Left ventricle myocardium superior (tissue), 1 donor: ENCODE measurements around the gene CPEB3. TPM values are rescaled to one million over a fixed set of nuclear protein-coding genes. Genes with fewer than 3 reads are reported as not detected.
"Not testable (repeated sequence)": the region's sequence is repeated elsewhere in the genome, so short reads cannot be mapped to it uniquely, and the experiment has no call there.

Experiments
- ATAC-seq: fragments of 200-7000 bp; cut with Tn5 transposase; one replicate; pipeline ENCODE4 v1.9.1; 2020; ENCODE audit warnings: mild to moderate bottlenecking, moderate library complexity
- DNase-seq: peaks from one replicate; pipeline ENCODE4 v3.0.0-alpha.2; 2020
- intact Hi-C: fragments of 100-400 bp; cut with micrococcal nuclease; formaldehyde crosslinking; loops from one replicate; pipeline ENCODE4 v1.11.0; 2022
- total RNA-seq: library from RNA; stranded (reverse); fragmentation: NEBNext Ultra II Directional; extraction: Animal tissue kit (Norgen Biotek cat#: 25700); gene quantifications from one replicate; pipeline ENCODE4 v1.2.1, GENCODE V29; 2021
- donor health status: DM: no; HTN: yes; CAD: no; lungs with severe emphysema.

CPEB3 gene
- total RNA-seq, 1 donor from 2014 or later, result 18.0 TPM

GRCh38 chr10:92121686-92122492 is 169.0 kb downstream of the CPEB3 start:
- intact Hi-C loops, result no loop called here
- ATAC-seq, result peak; percentile 59
- no peak for DNase-seq

- DNase-seq (no peak), ATAC-seq (no peak)
- intact Hi-C loops, result no loop called here
These were observed 171.5 kb downstream of the CPEB3 start for GRCh38 chr10:92119340-92119739.

- intact Hi-C loops, DNase-seq, ATAC-seq: not testable (repeated sequence)
These were observed 176.0 kb downstream of the CPEB3 start for GRCh38 chr10:92114917-92115316.

GRCh38 chr10:92113911-92114600 is 176.8 kb downstream of the CPEB3 start:
- no peak for DNase-seq
- ATAC-seq, result no peak
- intact Hi-C loops, result no loop called here

- intact Hi-C loops, result no loop called here
- no peak for ATAC-seq
- DNase-seq, result no peak
These were observed 178.4 kb downstream of the CPEB3 start for GRCh38 chr10:92112462-92112861.

GRCh38 chr10:92111336-92111939 is 179.4 kb downstream of the CPEB3 start:
- intact Hi-C loops, result no loop called here
- ATAC-seq (no peak), DNase-seq (no peak)

- intact Hi-C loops, result no loop called here
- DNase-seq (no peak), ATAC-seq (no peak)
These were observed 180.7 kb downstream of the CPEB3 start for GRCh38 chr10:92110039-92110794.

- intact Hi-C loops, result no loop called here
- DNase-seq (no peak), ATAC-seq (peak; percentile 63)
These were observed 182.1 kb downstream of the CPEB3 start for GRCh38 chr10:92108747-92109146.

- intact Hi-C loops, result no loop called here
- no peak for ATAC-seq
- no peak for DNase-seq
These were observed 182.8 kb downstream of the CPEB3 start for GRCh38 chr10:92108120-92108519.

- DNase-seq, result no peak
- intact Hi-C loops, result no loop called here
- ATAC-seq, result no peak
These were observed 187.3 kb downstream of the CPEB3 start for GRCh38 chr10:92103376-92104090.

GRCh38 chr10:92102601-92103213 is 188.2 kb downstream of the CPEB3 start:
- intact Hi-C loops, result no loop called here
- no peak for ATAC-seq
- no peak for DNase-seq

- DNase-seq (no peak), ATAC-seq (no peak)
- intact Hi-C loops, result no loop called here
These were observed 195.9 kb downstream of the CPEB3 start for GRCh38 chr10:92094960-92095359.

- intact Hi-C loops, result no loop called here
- DNase-seq (no peak), ATAC-seq (no peak)
These were observed 198.9 kb downstream of the CPEB3 start for GRCh38 chr10:92091965-92092364.

- intact Hi-C loops, result loop anchor here (2.0 to 10.0 kb wide), 2 partner anchors 157 to 347 kb away; no protein-coding TSS in a partner anchor
- ATAC-seq, result peak; percentile 91
- peak; percentile 47 for DNase-seq
These were observed 203.0 kb downstream of the CPEB3 start for GRCh38 chr10:92087750-92088395.

- ATAC-seq (peak; percentile 10), DNase-seq (no peak)
- intact Hi-C loops, result loop anchor here (10.0 kb wide), 1 partner anchor 162 kb away; no protein-coding TSS in a partner anchor
These were observed 208.1 kb downstream of the CPEB3 start for GRCh38 chr10:92082583-92083280.

- no peak for ATAC-seq
- intact Hi-C loops, result loop anchor here (10.0 kb wide), 1 partner anchor 163 kb away; no protein-coding TSS in a partner anchor
These were observed 209.2 kb downstream of the CPEB3 start for GRCh38 chr10:92081641-92082040.

GRCh38 chr10:92080244-92080643 is 210.6 kb downstream of the CPEB3 start:
- DNase-seq (no peak), ATAC-seq (no peak)
- intact Hi-C loops, result loop anchor here (10.0 kb wide), 1 partner anchor 165 kb away; no protein-coding TSS in a partner anchor

More at GRCh38 chr10:92081641-92082040, 209.2 kb downstream of the CPEB3 start:
- no peak for DNase-seq
